ENCODE measurements around the gene SSBP3.

Gene SSBP3

DNA sequence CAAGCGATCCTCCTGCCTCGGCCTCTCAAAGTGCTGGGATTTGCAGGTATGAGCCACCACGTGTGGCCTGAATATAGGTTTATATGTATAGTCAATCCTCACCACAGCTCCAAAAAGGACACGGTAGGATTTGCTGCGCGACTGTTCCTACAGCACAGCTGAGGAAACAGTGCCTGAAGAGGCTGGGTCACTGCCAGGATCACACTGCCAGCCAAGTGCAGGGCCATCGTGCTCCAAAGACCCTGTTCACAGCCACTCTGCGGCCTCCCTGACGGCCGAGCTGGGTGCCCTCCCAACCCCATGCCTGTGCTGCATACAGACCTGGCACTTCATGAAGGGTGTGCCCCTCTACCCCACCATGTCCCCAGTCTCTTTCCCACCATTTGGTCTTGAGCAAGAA lies 134.9 kb downstream of the SSBP3 start:
- peaks cover 30% of the 10 kb centered on the region for H3K4me1 ChIP-seq
- no peaks in the 10 kb centered on the region for H3K27me3 ChIP-seq
- peaks cover 61% of the 10 kb centered on the region for H3K36me3 ChIP-seq
- TF ChIP-seq Cebpa-rat (IDR thresholded peaks at IDR 0.05) = no peak
- H3K27ac ChIP-seq = no peak overlapping the region
- H3K4me3 ChIP-seq = no peak overlapping the region
- no peak overlapping the region for H3K9ac ChIP-seq
- peaks cover 96% of the 10 kb centered on the region for H4K20me1 ChIP-seq
- no peaks in the 10 kb centered on the region for H3K9me3 ChIP-seq
- H3K4me2 ChIP-seq = no peak overlapping the region

DNA sequence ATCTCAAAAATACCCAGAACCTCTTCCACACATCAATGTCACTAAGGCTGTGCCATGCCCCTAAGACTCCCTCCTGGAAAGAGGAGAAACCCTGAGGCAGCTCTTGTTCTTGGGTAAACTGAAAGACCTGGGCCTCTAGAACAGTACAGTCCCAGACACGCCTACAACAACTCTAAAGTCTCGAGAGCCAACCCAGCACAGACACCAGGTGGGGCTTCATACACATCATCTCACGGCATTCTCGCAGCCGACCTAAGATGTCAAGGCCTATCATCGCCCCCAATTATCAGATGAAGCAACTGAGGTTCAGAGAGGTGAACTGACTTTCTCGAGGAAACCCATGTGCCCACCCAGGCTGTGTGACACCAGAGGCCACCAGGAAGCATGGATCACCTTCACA lies 135.7 kb downstream of the SSBP3 start:
- Histone ChIP-seq H3K4me2 (no peak overlapping the region), H3K4me3 (no peak overlapping the region), H3K36me3 (peaks cover 69% of the 10 kb centered on the region), H3K9me3 (no peaks in the 10 kb centered on the region), H3K4me1 (peaks cover 30% of the 10 kb centered on the region), H4K20me1 (peaks cover 98% of the 10 kb centered on the region), H3K27me3 (no peaks in the 10 kb centered on the region), H3K27ac (no peak overlapping the region), H3K9ac (no peak overlapping the region)
- TF ChIP-seq Cebpa-rat (IDR thresholded peaks at IDR 0.05) = no peak

DNA sequence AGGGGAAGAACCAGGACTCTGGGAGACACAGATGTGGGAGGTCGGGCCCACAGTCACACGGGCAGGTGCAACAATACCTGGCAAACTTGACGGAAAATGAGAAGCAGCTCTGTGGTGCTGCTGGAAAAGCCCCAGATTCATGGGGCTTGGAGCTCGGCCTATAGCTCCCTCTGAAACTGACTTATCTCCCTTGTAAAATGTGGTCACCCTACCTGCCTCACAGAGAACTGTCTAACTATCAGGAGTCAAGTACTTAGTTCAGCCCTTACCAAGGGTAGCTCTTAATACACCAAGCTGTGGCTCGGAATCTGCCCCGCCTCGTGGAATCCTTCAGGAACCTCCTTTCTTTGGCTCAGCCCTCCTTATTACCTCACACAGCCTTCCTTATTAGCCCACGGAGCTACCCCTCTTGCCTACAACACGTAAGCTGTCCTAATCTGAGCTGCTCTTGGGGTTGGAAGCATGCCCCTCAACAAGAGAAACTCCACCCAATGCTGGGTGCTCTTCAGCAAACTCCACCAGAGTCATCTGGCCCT lies 137.4 kb downstream of the SSBP3 start:
- no peak overlapping the region for H3K27ac ChIP-seq
- peaks cover 86% of the 10 kb centered on the region for H3K36me3 ChIP-seq
- no peak overlapping the region for H3K4me2 ChIP-seq

DNA sequence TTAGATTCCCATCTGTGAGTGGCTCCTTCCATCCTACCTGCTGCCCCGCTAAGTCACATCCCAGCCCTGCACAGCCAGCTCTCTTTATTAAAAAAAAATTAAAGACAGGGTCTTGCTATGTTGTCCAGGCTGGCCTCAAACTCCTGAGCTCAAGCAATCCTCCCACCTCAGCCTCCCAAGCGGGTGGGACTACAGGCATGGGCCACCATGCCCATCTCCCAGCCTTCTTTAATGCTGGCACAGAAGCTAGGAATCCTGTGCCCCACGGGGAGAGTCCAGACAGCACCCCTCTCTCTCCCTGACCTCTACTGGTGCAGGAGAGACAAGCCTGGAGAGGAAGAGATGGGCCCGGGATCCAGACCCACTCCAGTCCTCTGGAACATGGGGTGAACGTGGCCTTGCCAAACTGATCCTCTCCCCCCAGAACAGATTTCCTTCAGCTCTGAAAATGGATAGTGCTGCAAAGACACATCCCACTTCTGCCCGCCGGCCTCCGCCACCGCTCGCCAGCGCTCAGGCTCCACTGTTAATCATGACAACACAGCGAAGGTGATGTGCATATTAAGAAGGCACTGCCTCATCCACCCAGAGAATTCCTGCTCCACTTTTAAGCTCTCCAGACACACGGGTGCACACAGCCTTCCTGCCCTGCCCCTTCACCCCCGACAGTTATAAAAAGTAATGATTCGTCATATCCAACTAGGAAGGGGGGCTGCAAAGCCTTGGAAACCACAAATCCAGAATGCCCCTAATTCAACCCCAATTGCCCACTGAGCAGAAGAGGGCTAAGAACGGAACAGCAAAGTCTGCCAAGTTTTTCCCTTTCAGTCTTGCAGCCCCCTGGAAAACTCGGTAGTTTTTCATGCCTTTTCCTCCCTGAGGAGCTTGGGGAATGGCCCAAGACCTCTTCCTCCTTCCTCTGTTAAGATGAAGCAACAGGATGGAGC lies 138.1 kb downstream of the SSBP3 start:
- Histone ChIP-seq H3K4me1 (peaks cover 8% of the 10 kb centered on the region), H3K27ac (no peak overlapping the region), H3K4me2 (no peak overlapping the region), H3K9ac (no peak overlapping the region), H3K4me3 (no peak overlapping the region), H4K20me1 (peaks cover 98% of the 10 kb centered on the region), H3K9me3 (no peaks in the 10 kb centered on the region), H3K27me3 (no peaks in the 10 kb centered on the region), H3K36me3 (peaks cover 93% of the 10 kb centered on the region)
- TF ChIP-seq Cebpa-rat (IDR thresholded peaks at IDR 0.05) = no peak

More for the DNA sequence above, 137.4 kb downstream of the SSBP3 start:
- TF ChIP-seq Cebpa-rat (IDR thresholded peaks at IDR 0.05) = no peak
- Histone ChIP-seq H3K9ac (no peak overlapping the region), H4K20me1 (peaks cover 98% of the 10 kb centered on the region), H3K4me1 (peaks cover 15% of the 10 kb centered on the region), H3K9me3 (no peaks in the 10 kb centered on the region), H3K4me3 (no peak overlapping the region), H3K27me3 (no peaks in the 10 kb centered on the region)

DNA sequence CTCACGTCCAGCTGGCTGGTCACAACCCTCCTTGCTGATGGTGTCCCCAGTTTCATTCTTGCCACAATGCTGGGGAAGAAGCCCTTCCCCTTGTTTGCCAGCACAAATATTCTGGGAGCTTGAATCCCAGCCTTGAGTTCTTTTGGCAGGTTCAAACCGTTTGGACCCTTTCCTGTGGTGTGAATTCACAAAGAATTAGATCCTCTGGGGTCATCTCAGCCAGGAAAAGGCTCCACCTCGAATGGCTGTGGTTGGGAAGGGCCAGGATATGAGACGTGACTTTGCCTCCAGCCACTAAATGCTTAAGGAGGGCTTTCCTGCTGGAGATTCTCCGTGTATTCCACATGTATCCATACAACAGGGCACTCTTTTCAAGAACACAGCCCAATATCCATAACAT lies 139.3 kb downstream of the SSBP3 start:
- Histone ChIP-seq H3K36me3 (peaks cover 100% of the 10 kb centered on the region), H3K4me2 (no peak overlapping the region), H3K4me3 (no peak overlapping the region), H3K27ac (no peak overlapping the region), H4K20me1 (peaks cover 99% of the 10 kb centered on the region), H3K4me1 (no peaks in the 10 kb centered on the region), H3K9me3 (no peaks in the 10 kb centered on the region), H3K27me3 (no peaks in the 10 kb centered on the region), H3K9ac (no peak overlapping the region)
- TF ChIP-seq Cebpa-rat (IDR thresholded peaks at IDR 0.05) = no peak

DNA sequence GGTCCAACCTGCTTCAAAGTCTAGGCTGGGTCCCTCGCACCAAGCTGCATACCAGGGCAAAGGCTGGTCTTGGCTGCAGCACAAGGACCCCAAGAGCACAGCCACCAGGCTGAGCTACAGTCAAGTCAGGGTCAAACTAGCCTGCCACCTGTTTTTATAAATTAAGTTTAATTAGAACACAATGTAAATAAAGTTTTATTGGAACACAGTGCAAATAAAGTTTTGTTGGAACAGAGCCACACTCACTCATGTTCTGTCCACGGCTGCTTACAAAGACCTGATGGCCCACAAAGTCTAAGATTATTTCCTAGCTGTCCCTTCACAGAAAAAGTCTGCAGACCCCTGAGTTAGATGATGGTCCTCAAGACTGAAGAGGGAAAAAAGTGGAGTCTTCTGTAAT lies 140.0 kb downstream of the SSBP3 start:
- Histone ChIP-seq H3K4me1 (no peaks in the 10 kb centered on the region), H3K36me3 (peaks cover 100% of the 10 kb centered on the region), H3K4me3 (no peak overlapping the region), H3K27me3 (no peaks in the 10 kb centered on the region), H4K20me1 (peaks cover 100% of the 10 kb centered on the region), H3K4me2 (no peak overlapping the region), H3K9me3 (no peaks in the 10 kb centered on the region), H3K27ac (no peak overlapping the region), H3K9ac (no peak overlapping the region)
- no peak for TF ChIP-seq Cebpa-rat (IDR thresholded peaks at IDR 0.05)

DNA sequence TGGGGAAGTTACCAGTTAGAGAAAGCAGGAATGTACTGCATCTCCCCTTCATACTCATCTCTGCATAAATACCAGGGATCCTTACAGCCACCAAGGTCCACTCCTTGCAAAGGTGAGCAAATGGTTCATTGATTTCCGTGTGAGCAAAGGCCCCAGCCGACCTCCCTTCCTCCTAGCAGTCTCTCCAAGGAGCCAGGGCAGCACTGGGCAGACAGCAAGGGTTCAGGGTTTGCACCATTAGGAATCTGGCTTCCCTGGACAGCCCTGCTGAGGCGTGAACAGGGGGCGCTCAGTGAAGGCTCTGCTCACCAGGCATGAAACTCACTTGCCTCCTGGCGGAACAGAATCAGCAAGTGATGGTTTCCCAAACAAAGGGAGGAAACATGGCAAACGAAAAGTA lies 140.5 kb downstream of the SSBP3 start:
- no peak overlapping the region for H3K27ac ChIP-seq
- H3K9ac ChIP-seq = no peak overlapping the region
- TF ChIP-seq Cebpa-rat (IDR thresholded peaks at IDR 0.05) = no peak

DNA sequence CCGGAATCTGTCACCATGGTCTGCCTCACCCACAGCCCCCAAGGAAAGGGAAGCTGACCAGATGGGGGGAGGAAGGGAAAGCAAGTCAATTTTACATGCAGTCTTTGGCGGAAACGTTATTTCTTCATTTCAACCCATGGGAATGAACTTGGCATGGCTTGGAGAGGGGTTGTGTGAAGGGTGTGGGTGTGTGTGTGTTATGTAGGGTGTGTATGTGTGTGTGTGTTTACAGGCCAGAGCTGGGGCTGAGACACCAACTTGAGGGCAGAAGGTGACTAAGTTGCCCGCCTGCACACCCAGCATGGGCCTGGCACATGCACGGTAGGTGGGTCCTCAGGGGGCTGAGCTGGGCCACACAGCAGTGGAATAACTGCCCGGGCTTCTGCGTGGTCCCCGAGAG lies 141.1 kb downstream of the SSBP3 start:
- Histone ChIP-seq H3K4me3 (no peak overlapping the region), H3K9me3 (no peaks in the 10 kb centered on the region), H3K27ac (no peak overlapping the region), H3K9ac (no peak overlapping the region), H3K36me3 (peaks cover 100% of the 10 kb centered on the region), H4K20me1 (peaks cover 100% of the 10 kb centered on the region), H3K27me3 (no peaks in the 10 kb centered on the region), H3K4me2 (no peak overlapping the region), H3K4me1 (no peaks in the 10 kb centered on the region)
- TF ChIP-seq Cebpa-rat (IDR thresholded peaks at IDR 0.05) = no peak

More for the DNA sequence above, 140.5 kb downstream of the SSBP3 start:
- Histone ChIP-seq H3K4me1 (no peaks in the 10 kb centered on the region), H3K36me3 (peaks cover 100% of the 10 kb centered on the region), H3K9me3 (no peaks in the 10 kb centered on the region), H3K4me3 (no peak overlapping the region), H3K4me2 (no peak overlapping the region), H3K27me3 (no peaks in the 10 kb centered on the region), H4K20me1 (peaks cover 100% of the 10 kb centered on the region)

DNA sequence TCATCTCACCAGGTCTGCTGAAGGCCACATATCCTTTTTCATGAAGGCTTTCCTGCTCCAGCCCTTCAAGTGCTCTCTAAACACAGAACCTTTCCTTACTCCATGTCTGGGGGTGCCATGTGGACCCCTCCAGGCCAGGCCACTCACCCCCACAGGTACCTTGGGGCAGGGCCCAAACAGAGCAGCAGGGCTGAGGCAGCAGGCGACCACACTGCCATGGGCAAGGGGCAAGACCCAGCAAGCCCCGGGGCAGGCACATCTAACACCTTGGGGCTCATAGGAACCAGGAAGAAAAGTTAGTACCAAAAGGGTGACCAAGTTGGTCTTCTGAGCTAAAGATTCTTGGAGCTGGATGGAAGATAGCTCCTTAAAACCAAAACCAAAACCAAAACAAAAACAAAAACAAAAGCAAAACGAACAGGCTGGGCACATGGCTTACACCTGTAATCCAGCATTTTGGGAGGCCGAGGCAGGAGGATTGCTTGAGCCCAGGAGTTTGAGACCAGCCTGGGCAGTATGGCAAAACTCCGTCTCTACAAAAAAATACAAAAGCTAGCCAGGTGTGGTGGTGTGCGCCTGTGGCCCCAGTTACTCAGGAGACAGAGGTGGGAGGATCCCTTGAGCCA lies 142.5 kb downstream of the SSBP3 start:
- H3K36me3 ChIP-seq = peaks cover 97% of the 10 kb centered on the region
- H3K27me3 ChIP-seq = no peaks in the 10 kb centered on the region
- no peaks in the 10 kb centered on the region for H3K9me3 ChIP-seq
- H3K4me1 ChIP-seq = no peaks in the 10 kb centered on the region
- H3K4me2 ChIP-seq = no peak overlapping the region
- TF ChIP-seq Cebpa-rat (IDR thresholded peaks at IDR 0.05) = no peak
- H4K20me1 ChIP-seq = peaks cover 99% of the 10 kb centered on the region
- H3K9ac ChIP-seq = no peak overlapping the region
- 0 out of 2 replicates have a peak overlapping the region, but pooled peaks have one; percentile 18 for H3K27ac ChIP-seq
- no peak overlapping the region for H3K4me3 ChIP-seq

DNA sequence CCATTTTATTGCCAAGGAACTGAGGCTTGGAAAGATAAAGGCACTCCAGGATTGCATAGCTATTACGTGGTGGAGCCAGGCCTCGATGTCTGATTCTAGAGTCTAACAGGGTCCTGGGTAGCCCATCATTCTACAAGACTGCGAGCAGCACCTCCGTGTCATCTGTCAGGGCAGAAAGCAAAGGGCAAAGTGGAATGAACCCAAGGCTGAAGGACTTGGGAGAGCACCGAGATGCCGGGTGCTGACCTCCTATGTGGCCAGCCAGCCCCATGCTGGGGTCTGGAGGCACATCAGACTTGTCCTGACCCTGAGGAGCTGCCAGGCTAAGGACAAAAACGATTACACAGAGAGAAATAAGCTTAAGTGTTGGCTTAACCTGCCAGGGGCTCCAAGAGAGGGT lies 143.9 kb downstream of the SSBP3 start:
- peaks cover 95% of the 10 kb centered on the region for H3K36me3 ChIP-seq
- H3K9ac ChIP-seq = no peak overlapping the region
- H3K4me2 ChIP-seq = no peak overlapping the region
- H4K20me1 ChIP-seq = peaks cover 89% of the 10 kb centered on the region
- no peak overlapping the region for H3K27ac ChIP-seq
- TF ChIP-seq Cebpa-rat (IDR thresholded peaks at IDR 0.05) = no peak
- no peaks in the 10 kb centered on the region for H3K4me1 ChIP-seq
- no peaks in the 10 kb centered on the region for H3K27me3 ChIP-seq
- H3K4me3 ChIP-seq = no peak overlapping the region
- no peaks in the 10 kb centered on the region for H3K9me3 ChIP-seq
